ENCODE data around the gene STX8. TPM values are rescaled to one million over a fixed set of nuclear protein-coding genes. Genes with fewer than 3 reads are reported as not detected.

Gene STX8
- total RNA-seq, 1 experiment from 2014 or later, result 49.0 TPM

GRCh38 chr17:9284884-9285283, 290.7 kb downstream of the STX8 start:
- Mint-ChIP-seq H3K36me3 (ENCODE audit: insufficient read depth, unreplicated experiment) (peaks cover 6% of the 10 kb centered on the region), H3K9me3 (ENCODE audit: unreplicated experiment) (no peaks in the 10 kb centered on the region), H3K4me1 (ENCODE audit: insufficient read depth, unreplicated experiment) (peaks cover 3% of the 10 kb centered on the region), H3K4me3 (ENCODE audit: unreplicated experiment) (no peak overlapping the region), H3K27me3 (ENCODE audit: insufficient read depth, unreplicated experiment) (no peaks in the 10 kb centered on the region), H3K27ac (ENCODE audit: low read depth, unreplicated experiment) (no peak overlapping the region)
- no peak for DNase-seq (ENCODE audit: unreplicated experiment)
- intact Hi-C loops (cut with micrococcal nuclease), result no loop called here
- TF ChIP-seq CTCF (IDR thresholded peaks at IDR 0.05; ENCODE audit: unreplicated experiment), result no peak
- BruUV-seq (replicated peaks), result no TSS peak
- ChIA-PET POLR2A (no interaction called here), CTCF (interaction anchor here (0.6 kb wide), 1 partner anchor 474 kb away, joined by 6 read pairs; no protein-coding TSS in a partner anchor)

- no peak for TF ChIP-seq CTCF (IDR thresholded peaks at IDR 0.05; ENCODE audit: unreplicated experiment)
- H3K36me3 Mint-ChIP-seq (ENCODE audit: insufficient read depth, unreplicated experiment), result peaks cover 6% of the 10 kb centered on the region
- POLR2A ChIA-PET, result no interaction called here
- no TSS peak for BruUV-seq (replicated peaks)
- H3K27ac Mint-ChIP-seq (ENCODE audit: low read depth, unreplicated experiment), result no peak overlapping the region
- DNase-seq (ENCODE audit: unreplicated experiment), result no peak
- H3K4me3 Mint-ChIP-seq (ENCODE audit: unreplicated experiment), result no peak overlapping the region
- CTCF ChIA-PET, result no interaction called here
- intact Hi-C loops (cut with micrococcal nuclease), result no loop called here
- no peaks in the 10 kb centered on the region for H3K27me3 Mint-ChIP-seq (ENCODE audit: insufficient read depth, unreplicated experiment)
- no peaks in the 10 kb centered on the region for H3K4me1 Mint-ChIP-seq (ENCODE audit: insufficient read depth, unreplicated experiment)
- no peaks in the 10 kb centered on the region for H3K9me3 Mint-ChIP-seq (ENCODE audit: unreplicated experiment)
Measured at GRCh38 chr17:9283909-9284308, 291.7 kb downstream of the STX8 start.

DNA sequence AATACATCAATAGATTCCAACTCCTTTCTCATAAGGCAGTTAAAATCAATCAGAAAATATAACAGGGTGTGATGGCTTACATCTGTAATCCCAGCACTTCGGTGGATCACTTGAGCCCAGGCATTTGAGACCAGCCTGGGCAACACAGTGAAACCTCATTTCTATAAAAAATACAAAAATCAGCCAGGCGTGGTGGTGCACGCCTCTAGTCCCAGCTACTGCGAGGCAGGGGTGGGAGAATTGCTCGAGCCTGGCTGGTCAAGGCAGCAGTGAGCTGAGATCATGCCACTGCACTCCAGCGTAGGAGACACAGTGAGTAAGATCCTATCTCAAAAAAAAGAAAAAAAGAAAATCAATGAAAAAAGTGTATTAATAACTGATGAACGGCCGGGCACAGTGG, 295.7 kb downstream of the STX8 start:
- intact Hi-C loops (cut with micrococcal nuclease), result no loop called here
- no peak for DNase-seq (ENCODE audit: unreplicated experiment)
- ChIA-PET CTCF (interaction anchor here (0.7 kb wide), 1 partner anchor 450 kb away, joined by 5 read pairs; no protein-coding TSS in a partner anchor), POLR2A (no interaction called here)
- Mint-ChIP-seq H3K27me3 (ENCODE audit: insufficient read depth, unreplicated experiment) (no peaks in the 10 kb centered on the region), H3K4me3 (ENCODE audit: unreplicated experiment) (no peak overlapping the region), H3K27ac (ENCODE audit: low read depth, unreplicated experiment) (no peak overlapping the region), H3K9me3 (ENCODE audit: unreplicated experiment) (no peaks in the 10 kb centered on the region), H3K36me3 (ENCODE audit: insufficient read depth, unreplicated experiment) (peaks cover 6% of the 10 kb centered on the region), H3K4me1 (ENCODE audit: insufficient read depth, unreplicated experiment) (no peaks in the 10 kb centered on the region)
- TF ChIP-seq CTCF (IDR thresholded peaks at IDR 0.05; ENCODE audit: unreplicated experiment), result no peak
- no TSS peak for BruUV-seq (replicated peaks)

GRCh38 chr17:9274973-9275372, 300.6 kb downstream of the STX8 start:
- no peaks in the 10 kb centered on the region for H3K27me3 Mint-ChIP-seq (ENCODE audit: insufficient read depth, unreplicated experiment)
- no peak for TF ChIP-seq CTCF (IDR thresholded peaks at IDR 0.05; ENCODE audit: unreplicated experiment)
- H3K36me3 Mint-ChIP-seq (ENCODE audit: insufficient read depth, unreplicated experiment), result no peaks in the 10 kb centered on the region
- no peak overlapping the region for H3K4me3 Mint-ChIP-seq (ENCODE audit: unreplicated experiment)
- no peaks in the 10 kb centered on the region for H3K4me1 Mint-ChIP-seq (ENCODE audit: insufficient read depth, unreplicated experiment)
- BruUV-seq (replicated peaks), result no TSS peak
- POLR2A ChIA-PET, result no interaction called here
- no peak overlapping the region for H3K27ac Mint-ChIP-seq (ENCODE audit: low read depth, unreplicated experiment)
- intact Hi-C loops (cut with micrococcal nuclease), result no loop called here
- CTCF ChIA-PET, result no interaction called here
- H3K9me3 Mint-ChIP-seq (ENCODE audit: unreplicated experiment), result no peaks in the 10 kb centered on the region
- DNase-seq (ENCODE audit: unreplicated experiment), result no peak

Measured in MCF 10A (cell line).